ENCODE results near the gene CNOT6L.

CNOT6L gene

DNA sequence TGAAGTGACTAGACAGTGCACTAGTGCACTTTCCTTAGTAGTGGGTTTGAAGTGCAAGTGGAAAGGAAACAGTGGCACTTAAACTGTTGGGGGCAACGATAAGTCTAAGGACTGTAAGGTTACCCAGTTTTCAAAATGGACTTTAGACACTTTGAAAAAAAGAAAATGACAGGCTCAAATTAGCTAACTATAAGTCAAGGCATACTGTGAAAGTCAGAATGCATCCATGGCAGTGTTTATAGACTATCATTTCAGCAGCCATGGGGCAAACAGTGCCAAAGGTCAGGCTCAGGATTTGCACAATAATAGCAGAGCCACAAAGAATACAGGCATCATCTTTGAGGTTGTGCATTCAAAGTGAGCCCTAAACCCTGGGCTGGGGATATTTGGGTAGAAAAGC is 109.1 kb downstream of the CNOT6L start:
- DNase-seq = no peak

DNA sequence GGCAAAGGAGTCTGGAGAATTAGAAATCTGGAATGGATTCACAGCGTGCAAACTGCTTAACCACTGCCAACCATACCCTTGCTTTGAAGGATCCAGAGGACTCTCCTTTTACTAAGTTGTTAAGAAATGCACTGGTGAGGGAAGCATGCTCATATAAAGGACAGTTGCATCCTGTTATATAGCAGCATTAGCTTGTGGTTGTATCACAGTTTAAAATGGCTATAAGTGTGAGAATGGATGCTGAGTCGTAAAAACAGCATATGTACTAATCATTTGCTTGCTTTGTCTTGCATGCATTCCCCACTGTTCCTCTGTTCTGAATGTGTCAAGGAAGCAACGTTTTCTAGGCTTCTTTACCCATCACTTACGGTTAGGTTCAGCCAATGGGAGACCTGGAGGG is 112.5 kb downstream of the CNOT6L start:
- DNase-seq = no peak

DNA sequence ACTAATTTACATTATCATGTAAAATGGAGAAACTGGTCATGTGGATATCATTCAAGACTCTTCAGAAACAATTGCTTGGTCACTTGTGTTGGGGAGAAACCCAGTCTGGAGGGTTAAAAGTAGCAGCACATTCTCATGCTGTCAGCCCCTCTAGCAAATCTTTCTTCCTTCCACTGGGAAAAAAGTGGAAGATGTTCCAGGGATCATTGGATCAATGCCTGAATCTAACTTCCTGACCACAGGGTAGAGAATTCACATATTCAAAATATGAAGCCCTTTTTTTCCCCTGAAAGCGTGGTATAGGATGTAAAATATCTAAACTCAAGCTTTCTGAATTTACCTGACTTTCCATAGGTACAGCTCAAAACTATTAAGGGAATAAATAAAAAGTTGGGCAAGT is 115.5 kb downstream of the CNOT6L start:
- no peak for DNase-seq

DNA sequence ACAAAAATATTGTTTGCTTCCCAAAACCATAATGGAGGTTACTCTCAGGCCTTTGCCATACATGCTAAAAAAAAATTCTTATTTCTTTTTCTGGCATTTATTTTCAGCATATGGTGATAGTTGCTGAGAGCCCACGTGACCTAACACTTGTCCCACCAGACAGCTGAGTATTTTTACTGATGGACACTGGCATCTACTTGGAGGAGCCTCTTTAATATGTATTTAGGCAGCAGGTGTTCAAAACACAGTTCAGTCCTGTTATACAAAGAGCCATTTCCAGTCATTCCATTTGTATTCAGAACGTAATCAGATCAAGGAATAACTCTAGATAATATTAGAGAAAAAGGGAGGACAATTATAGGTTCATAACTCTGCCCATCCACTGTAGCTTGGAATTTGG is 118.0 kb downstream of the CNOT6L start:
- no peak for DNase-seq

DNA sequence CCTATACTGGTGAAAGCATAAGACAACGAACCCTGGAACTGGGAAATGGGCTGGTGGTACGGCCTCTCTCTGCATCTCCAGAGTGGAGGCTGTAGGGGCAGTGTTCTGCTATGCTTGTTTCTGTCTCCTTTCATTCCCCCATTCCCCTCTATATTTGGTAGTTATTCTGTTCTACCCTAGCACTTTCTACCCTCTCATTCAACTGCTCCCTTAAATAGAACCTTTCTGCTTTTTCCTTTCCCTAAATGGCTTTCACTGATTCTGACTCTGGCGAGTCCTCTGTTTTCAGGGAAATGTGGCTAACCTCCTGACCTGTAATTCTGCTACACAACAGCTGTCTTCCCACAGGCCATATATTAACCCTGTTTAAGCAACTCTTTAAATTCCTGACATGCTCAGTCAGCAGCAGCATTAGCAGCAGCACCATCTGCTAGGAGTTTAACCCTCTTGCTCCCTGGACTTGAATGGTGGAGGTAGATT is 119.4 kb downstream of the CNOT6L start:
- DNase-seq = peak; percentile 52

DNA sequence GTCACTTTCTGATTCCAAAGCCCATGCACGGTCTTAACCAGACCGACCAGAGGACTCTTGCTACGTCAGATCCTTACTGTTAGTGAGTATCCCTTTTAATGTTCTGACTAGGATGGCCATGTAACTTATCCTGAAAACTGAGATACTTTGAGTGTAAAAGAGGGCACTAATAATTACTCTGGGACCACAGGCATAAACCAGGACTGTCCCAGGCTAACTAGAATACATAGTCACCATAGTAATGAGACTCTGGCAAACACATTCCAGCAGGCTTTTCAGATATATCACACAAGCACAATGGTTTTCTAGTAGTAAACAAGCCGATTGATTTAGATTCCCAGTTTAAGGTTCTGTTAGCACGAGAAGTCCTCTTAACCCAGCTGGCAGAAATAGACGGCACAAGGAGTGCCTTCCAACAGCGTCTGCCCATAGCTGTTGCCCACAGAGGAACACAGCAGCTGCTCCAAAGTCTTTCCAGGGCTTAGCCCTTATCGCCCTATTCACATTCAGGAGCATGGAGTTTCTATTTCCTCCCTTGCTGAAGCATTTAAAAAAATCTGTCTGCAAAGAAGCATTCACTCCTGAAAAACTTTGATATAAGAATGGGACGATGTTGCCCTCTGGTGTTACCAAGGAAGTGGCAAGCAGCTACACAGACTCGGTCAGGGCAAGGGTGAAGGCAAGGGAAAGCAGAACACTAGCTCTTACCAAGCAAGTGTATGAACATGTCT is 121.1 kb downstream of the CNOT6L start:
- DNase-seq = peak; percentile 62

DNA sequence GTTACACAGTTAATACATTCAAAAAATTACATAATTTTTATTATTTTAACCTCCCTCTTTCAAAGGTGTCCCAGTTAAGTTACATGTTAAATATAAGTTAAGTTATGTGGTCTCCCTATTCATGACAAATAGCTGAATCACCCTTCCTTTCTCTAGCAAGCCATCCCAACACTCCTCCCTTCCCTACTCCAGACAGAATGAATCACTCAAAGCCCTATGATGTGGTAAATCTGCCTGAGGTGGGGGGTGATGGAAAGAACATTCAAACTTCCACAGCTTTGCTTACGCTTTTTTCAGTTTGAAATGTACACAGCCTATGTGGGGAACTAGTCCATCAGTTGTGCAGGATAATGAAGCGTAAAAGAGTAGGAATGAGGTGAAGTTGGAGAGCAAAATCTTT is 123.4 kb downstream of the CNOT6L start:
- DNase-seq = no peak

DNA sequence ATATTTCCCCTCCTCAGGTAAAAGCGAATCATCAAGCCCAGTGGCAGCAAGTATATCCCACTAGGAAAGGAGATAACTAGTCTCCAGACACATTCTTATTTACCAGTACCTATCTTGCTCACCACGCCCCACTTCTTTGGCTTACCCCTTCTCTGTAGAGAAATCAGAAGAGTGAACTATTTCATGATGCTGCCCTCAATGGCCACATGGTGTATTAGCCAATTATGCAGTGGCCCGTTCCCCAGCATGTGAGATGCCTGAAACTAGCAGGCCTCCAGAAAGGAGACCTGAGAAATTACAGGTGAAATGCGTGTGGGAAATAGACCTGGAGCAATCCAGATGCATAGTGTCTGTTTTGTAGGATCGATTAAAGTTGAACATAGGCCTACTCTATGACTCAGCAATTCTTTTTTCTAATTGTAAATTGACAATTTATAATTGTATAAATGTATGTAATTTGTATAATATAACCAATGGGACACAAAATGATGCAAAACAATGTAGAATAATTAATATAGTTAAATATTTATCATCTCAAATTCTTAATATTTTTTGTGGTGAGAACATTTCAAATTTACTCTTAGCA is 126.2 kb downstream of the CNOT6L start:
- no peak for DNase-seq

DNA sequence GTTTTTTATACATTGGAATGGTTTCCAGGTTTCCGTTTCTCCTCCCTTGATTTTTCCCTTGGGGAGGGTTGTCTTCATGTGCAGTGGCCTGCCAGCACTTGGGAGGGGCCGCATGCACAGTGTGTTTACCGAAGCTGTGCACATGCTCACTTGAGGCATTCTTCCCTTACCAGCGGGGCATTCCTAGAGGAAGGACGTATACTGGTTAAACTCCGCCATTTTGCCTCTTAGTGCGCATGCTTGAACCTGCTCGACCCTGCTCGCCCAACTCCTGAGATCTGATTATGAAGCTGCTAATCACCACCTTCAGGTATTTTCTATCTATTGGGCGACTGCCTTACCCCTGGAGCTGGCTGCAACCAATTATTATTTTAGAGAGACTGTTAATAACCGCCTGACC is 137.4 kb downstream of the CNOT6L start:
- DNase-seq = no peak

DNA sequence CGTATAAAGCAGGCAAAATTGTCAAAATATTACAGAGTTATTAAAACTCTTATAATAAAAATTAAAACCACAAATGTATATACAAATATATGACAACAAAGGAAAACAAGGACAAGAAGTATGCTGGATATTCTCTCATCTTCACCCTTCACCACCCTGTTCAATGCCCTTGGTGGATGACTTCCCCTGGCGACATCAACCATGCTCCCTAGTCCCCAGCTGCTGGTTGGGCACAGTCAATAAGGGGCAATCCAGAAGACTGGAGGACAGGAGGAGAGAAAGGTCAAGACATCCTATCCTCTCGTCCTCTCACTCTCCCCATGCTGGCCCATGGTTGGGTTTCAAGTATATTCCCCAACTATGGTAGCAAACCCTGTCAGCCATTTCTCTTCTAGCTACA is 142.3 kb downstream of the CNOT6L start:
- DNase-seq = no peak

DNA sequence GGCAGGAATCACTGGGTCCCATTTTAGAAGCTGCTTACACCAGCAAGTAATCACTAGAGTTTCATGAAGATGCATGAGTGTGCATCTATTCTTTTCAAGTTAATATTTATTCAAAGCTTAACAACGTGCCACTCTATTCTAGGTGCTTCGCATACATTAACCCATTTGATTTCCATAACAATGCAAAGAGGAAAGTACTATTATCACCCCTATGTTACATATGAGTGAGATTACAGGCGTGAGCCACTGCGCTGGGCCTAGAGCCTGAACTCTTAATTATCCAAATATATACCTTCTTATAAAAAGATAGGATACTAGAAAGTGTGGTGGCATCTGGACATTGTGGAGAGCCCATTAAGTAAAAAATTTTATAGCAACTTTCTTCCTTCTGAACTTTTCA is 148.1 kb downstream of the CNOT6L start:
- no peak for DNase-seq

DNA sequence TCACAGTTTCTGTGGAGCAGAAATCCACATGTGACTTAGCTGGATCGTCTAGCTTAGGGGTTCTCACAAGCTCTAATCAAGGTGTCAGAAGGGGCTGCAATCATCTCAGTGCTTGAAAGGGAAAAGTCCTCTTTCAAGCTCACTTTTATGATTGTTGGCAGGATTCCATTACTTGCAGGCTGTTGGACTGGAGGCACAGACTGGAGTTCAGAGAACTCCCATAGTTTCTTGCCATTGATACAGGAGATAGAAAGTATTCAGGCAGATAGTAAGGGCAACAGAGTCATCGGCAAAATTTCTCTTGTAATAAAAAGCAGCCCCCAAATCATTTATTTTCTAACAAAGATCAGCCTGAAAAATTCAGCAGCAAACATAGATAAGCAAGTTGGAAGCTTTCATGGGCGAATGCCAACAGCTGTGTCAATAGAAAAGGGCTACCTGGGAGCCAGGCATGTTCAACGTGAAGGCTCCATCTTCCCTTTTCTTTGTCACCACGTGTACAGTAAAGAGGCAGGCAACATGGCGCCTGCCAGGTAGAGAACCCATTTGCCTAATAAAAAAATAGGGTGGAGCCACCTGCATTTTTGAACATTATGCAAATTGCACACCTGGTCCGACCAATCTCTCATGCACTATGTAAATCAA is 149.1 kb downstream of the CNOT6L start:
- DNase-seq = no peak

DNA sequence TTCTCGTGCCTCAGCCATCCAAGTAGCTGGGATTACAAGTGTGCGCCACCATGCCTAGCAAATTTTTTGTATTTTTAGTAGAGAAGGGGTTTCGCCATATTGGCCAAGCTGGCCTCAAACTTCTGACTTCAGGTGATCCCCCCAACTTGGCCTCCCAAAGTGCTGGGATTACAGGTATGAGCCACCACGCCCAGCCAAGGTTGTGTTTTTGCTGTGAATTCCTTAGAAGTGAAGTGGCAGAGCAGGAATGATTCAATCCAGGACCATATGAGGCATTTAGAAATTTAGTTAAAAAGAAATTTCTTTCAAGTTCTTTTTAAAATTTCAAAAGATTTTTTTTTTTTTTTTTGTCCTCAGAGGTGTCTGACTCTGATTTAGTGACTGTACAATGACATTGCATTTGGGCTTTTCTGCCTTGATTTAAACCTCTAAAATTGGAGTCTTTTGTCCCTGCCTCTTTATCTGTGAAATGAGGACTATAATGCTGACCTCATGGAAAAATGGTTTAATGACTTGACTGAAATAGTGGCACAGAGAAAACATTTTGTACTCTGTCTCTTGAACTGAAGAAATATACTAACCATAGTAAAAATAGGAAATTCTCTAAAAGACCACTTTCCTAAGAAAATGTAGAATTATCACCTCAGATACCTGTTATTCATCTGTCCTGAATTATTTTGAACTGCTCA is 153.6 kb downstream of the CNOT6L start:
- DNase-seq = no peak
